GM18511 (cell line): ENCODE data around the gene TMEM53.

Experiments
- ATAC-seq: cut with Tn5 transposase; IDR thresholded peaks from one replicate; pipeline ENCODE4 v1.9.1; 2021; ENCODE audit warnings: mild to moderate bottlenecking, moderate library complexity; ENCODE audit not compliant: unreplicated experiment

Gene TMEM53

DNA sequence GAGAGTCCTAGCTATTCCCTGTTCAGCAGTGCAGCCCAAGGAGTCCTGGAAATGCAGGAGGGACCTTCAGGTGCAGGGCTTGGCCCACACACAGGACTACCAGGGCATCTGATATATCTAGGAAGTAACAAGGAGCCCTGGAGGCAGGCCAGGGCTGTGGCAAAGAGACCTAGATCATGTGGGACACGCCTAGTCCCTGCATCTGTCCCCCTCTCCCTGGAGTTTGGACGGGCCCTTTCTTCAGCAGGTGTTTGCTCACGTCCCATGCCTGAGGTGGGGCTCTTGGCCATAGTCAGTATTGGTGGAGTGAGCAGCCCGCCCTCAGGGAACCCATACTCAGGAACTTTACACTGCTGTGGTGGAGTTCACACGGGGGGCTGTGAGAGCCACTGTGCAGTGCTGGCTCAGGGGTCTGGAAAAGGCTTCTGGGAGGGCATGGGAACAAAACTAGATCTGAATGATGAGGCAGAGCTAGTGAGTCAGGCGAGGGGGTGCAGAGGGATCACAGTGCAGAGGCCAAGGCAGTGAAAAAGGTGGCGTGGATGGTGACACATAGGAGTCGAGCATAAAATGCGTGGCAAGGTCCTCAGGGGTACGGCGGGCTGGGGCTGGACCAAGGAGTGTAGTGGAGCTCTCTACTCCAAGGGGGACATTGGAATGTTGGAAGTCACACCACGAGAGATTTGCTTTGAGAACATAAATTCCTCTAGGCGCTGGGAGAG lies 25.6 kb downstream of the TMEM53 start:
- ATAC-seq, result no peak

DNA sequence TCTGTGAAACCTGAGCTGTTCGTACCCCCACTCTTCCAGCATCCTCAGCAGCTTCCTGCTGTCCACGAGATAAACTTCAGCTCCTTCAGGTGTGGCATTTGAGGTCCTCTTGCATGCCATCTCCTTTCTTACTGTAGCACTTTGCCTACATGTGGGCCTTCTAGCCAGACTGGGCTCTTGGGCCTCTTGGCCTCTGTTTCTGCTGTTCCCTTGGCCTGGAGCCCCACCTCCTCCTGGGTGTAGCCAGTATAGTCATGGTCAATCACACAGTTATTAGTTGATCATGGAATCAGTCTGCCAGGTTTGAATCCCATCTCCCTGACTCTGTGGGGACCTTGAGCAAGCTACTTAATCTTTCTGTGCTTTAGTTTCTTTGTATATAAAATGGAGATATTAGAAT lies 26.4 kb downstream of the TMEM53 start:
- ATAC-seq, result no peak

DNA sequence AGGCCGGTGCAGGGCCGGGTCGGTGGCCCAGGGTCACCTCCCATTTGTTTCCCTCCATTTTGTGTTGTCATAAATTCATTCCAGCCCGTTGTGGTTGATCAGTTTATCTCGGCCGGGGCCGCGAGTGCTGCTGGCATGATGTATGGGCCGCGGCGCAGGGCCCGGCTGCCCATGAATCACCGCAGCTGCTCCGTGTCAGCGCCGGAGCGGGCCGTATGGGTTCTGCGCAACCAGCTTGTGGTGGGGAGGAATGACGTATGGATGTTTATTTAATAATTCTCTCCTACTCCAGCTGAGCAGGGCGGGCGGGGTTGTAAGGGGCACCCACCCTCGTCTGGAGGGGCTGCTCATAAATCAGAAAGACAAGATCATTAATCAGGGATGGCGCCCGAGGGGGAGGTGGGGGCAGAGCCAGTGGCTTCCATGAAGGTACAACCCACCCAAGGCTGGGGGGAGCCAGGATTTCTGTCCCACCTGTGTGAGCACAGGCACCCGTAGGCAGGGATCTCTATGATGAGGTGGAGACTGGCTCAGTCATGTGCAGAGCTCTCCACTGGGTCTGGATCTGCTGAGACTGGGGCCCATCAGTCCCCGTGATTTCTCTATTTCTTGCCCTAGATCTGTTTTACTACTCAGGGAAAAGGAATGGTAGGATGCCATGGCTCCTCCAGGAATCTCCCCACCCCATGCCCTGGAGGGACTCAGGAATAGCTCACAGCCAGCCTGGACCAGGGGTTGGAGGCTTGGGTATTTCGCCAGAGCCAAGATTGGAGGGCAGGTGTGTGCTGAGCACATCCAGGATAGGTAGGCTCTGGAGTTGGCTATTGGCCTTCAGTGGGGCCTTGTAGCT lies 27.8 kb downstream of the TMEM53 start:
- no peak for ATAC-seq

DNA sequence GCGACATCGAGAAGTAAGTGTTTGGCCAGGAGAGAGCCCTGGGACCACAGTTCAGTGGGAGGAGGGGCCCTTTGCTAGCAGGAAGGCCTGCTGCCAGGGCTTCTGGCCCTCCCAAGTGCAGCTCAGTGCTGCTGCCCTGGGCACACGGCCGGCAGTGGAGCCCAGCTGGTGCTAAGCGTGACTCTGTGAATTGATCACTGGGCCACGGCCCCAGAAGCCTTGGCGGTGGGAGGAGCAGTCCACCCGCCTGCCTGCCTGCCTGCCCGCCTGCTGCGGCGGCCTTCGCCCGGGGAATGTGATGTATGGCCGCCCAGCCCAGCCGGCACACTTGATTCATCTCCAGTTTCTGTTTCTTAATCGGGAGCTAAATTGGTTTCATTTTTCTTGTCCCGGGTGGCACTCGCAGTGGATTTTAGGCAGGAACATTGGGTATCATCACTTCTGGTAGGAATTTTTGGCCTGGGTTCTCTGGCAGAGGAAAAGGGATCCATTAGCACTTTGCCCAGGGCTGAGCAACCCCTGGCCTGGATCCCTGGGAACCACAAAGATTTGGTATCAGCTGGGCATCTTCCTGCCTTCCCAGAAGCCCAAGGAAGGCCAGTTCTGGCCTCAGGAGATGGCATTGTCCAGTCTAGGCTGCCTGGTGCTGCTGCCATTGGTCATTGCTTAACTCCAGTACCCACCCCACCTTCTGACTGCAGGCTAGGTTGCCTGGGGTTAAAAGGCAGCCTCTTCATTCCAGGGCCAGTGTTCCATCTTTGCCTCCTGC lies 28.6 kb downstream of the TMEM53 start:
- ATAC-seq, result no peak

DNA sequence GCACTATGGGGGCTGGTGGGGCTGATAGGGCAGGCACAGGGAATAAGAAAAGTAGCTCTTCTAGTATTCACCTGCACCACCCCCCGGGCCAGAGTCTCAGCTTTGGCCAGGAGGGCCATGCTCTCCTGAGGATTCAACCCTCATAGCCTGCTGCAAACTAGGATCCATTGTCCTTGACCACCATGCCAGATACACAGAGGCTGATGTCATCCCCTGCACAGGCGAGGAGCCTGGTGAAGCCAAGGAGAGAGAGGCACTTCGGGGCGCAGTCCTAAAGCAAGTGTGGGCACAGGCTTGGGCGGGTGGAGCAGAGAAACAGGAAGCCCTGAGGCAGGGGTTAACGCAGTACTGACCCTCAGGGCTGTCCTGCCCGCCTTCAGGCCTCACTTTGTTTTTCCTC lies 29.5 kb downstream of the TMEM53 start:
- no peak for ATAC-seq

DNA sequence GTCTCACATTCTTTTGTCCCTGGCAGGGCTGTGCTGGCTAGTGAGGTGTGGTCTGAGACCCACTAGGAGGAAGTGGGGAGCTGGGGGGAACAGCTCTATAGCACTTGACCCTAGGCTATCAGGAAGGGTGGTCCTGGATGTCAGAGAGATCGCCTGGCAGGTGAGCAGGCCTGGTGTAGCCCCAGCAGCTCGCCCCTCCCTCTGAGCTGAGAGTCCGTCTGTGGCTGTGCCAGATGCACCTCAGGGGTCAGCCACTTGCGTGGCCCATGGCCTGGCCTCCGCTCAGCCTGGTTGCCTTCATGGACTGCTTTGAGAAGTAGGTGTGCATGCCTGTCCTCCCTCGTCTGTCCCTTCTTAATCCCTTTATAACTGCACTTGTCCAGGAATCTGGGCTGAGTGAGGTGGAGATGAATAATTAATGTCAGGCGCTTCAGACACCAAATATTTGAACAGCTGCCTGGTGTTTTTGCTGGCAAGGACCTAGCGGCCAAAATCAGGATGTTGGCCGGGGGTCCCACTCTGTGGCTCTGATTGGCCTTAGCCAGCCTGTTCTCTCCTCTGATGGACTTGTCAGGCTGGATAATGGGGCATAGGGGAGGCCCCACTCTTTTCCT lies 30.5 kb downstream of the TMEM53 start:
- ATAC-seq, result no peak

DNA sequence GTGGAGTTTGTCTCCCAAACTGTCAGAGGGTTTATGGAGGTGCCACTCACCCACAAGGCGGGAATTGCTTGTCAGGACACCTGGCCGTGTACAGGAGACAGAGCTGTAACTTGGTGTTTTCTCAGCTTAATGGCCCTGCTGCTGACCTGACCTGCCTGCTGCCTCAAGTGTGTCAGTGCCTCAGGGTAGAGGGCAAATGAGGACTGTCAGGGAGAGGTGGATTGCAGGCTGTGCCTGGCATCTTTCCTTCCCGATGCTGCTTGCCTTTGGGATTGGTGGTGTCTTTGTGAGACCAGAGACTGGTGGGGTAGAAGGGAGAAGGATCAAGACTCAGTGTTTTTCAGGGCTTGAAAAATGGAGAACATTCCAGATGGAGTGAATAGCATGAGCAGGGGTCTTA lies 31.4 kb downstream of the TMEM53 start:
- ATAC-seq, result no peak

DNA sequence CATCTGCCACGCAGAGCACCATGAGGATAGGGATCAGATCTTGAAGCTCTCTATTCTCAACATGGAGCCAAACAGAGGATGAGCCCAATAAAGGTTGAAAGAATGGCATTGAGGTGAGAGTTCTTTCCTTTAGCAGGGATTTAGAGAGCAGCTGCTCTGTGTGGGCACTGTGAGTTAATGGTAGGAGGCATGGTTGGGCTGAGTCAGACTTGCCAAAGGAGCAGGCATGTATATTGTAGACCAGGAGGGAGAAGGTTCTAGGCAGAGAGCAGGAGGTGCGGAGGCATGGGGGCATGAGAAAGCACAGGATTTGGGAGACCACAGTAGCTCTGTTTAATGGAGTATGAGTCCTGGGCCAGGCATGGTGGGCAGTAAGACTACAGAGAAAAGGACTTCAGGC lies 32.0 kb downstream of the TMEM53 start:
- no peak for ATAC-seq

DNA sequence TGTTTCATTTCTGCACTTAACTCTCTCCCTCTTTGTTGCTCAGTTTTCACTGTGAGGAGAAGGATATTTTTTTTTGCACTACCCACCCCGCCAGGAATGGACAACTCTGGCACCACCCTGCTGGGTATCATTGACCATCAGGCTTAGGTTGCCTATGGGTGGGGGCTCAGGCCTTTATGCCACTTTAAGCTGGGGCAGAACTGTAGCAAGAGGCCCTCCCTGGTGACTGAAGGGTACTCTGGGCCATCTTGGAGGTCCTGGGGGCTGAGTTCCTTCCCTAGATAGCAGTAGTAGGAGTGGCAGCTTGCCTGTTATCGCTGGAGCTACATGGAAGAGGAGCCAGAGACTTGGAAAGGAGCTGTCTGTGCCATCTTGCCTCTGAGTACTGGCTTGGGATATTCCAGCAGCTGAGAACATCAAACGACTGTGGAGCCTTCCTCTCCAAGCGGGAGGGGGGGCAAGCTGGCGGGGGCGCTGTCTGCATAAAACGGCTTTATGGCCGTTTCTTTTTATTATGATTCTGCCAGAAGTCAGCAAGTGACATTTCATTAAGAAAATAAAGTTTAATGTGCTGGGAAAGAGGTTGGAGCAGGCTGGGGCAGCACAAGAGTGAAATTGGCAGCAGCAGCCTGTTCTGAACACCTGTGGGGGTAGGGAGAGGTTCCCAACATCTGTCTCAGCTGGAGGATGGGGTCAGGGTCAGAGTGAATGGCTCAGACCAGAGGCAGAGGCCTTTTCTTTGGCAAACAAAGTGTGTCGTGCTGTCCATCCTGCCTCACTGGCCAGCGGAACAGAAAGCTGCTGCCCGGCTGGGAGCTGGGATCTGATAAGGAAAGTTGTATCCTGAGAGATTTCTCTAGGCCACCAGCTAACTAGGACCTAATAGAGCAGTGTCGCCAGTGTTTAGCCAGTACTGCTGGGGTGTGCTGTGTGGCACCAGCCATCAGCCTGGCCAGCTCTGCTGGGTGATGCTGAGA lies 32.9 kb downstream of the TMEM53 start:
- no peak for ATAC-seq

DNA sequence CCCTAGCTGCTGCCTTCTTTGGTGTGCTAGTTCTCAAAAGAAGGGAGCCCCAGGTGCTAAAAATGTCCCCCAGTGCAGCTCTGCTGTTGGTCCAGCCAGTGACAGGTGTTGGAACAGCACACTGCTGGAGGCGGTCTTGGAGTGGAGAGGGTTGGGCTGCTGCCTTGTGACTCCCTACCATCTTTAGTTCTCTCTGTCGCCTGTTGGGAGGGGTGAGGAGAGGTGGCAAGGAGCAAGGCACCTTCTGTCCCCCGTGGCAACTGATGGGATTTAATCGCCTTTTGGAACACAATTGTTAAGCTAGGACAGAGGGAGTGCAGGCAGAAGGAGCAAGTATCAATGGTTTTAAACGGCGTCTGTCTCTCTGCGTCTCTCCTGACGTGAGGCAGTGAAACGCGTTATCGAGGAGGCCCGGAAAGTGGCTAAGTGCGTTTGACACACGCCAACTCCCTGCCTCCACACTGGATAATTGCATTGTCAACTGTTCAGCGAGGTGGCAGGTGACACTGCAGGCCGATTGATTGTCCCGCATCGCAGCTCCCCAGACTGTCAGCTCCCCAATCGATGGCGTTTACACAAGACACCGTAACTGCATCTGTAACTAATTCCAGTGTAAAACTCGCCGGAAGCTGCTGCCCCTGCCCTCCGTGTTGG lies 34.0 kb downstream of the TMEM53 start:
- ATAC-seq, result no peak

DNA sequence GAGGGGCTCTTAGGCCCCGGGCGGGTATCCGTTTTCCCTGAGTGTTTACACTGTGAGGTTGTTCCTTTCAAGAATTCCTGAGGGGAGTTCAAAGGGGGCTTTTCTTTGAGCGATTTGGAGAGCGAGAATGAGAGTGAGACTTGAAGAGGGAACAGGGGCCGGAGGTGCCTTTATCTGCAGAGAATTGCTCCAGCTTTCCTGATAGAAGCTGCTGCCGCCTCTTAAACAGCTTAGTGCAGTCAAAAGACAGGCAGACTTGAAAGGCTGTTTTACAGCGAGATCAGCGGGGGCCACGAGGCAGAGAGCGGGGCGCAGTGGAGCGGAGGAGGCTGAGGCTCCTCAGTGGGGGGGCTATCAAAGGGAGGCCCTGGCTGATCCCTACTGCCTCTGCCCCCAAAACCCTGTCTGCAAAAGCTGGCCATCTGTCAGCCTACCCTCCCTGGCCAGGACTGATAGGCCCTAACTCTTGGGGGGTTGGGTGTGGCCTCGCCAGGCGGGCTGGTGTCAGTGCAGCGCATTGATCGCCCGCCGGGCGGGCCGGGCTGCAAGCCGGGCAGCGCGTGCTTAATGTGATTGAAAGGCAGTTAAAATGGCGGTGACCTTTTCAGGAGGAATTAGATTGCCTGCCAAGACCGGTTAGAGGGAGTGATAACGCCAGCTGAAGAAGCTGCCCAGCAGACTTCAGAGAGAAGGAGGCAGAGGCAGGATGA lies 36.4 kb downstream of the TMEM53 start:
- ATAC-seq, result no peak

DNA sequence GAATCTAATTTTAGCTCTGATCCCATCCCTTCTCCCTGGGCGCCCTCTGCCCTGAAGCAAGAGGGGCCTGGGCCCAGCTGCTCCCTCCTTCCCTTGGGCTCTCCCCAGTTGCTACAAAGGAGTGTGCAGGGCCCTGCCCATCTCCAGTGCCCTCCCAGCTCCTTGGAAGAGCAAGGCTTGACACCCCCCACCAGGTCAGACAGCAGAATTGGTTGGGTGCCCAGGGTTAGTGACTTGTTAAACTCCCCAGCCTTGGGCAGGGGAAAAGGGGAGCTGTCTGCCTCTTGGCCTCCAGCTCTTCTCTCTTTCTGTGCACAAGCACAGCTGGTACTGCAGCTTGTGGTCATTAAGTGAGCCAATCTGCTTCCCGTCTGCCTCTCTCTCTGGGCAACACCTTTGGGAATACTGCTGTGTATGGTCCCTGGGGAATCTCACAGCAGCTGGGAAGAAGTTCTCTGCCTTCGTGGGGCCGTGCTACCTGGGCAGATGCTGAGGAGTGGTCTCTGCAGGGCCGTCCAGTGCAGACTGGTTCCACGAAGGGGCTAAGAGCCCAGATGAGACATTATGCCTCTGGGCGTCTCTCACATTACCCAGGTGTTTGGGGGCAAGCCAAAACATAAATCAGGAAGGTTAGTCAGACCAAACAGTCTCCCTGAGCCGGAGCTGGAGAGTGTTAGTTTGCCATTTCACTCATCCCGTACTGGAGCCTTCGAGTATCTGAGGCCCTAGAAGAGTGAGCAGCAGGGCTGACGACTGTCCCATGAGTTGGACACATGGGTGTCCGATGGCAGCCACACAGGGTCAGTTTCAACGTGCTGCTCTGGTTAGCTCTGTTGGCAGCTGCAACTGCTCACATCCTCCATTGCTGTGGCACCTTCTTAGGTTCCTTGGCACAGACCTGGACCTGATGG lies 37.3 kb downstream of the TMEM53 start:
- ATAC-seq, result no peak

DNA sequence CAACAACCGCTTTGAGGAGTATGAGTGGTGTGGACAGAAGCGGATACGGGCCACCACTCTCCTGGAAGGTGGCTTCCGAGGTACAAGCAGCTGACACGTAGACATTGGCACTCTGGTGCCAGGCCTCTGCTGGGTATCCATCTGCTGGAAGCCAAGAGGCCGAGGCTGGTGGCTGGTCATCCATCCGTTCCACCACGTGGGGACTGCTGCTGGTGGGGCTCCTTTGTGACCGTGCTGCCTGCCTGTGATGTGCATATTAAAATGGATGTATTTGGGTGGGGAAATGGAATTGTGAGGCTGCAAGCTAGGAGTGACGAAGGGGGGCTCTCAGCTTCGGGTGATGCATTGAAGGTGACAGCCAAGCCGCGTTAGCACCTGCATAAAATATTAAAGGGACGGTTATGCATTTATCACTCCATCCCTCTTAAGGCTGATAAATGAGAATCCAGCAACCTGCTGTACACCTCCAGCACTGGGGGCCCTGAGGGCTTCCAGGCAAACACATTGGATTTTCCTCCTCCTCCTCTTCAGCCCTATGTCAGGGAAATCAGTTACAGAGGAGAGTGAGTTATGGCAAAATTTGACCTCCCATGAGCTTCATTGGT lies 38.1 kb downstream of the TMEM53 start:
- ATAC-seq, result no peak

DNA sequence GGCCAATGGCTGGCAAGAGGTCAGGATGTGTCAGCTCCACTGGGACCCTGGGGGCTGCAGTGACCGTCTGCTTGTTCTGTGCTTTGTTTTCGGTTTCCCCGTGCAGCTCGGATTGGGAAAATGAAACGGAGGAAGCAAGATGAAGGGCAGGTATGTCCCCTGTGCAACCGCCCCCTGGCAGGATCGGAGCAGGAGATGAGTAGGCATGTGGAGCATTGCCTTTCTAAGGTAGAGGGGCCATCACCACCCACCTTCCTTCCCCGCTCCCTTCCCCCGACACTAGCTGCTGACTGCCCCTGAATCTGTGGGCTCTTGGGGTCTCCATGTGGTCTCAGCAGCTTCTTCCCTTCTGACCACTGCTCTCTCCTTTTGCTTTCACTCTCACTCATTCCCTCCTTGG lies 38.8 kb downstream of the TMEM53 start:
- no peak for ATAC-seq

DNA sequence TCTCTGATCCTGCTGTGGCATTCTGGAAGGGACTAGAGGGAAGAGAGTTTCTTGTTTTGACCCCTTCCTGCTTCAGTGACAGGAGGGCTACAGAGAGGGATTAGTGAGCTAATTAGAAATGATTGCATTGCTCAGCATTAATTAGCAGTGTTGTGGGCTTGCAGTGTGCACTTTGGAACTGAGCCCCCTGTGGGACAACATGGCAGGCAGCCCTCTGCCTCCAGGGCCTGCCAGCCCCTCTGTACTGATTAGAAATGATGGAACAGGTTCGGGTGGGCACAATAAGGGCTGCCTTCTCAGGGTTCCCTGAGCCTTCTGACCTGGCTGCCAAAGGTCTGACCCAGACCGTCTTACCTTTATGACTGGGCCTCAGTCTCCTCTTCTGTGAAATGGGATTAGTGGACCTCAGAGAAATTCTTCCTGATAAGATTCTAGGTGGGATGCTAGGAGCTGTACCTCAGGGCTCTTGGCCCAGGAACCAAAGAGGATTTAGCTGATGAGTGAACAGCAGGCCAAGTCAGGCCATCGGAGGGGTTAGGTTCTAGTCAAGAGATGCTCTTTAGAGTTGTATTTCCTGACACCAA lies 39.6 kb downstream of the TMEM53 start:
- no peak for ATAC-seq

DNA sequence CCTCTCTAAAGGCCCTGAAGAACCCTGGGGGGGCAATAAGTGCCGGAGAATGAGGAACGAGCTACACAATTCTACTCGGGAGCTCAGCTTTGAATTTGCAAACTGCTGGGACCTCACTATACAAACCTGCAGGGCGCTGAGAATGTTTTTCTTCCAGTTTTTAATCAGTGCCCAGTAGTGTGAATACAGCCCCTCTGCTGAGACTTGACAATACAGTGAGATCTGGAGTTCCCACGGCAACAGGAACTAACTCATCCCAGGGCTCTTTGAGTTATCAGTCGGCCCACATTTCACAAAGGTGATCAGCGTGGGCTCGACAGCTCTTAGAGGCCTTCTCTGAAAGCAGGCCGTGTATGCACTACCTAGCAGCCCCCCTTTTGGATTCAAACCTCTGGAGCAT lies 41.7 kb downstream of the TMEM53 start:
- no peak for ATAC-seq
